GM21367 (cell line): Measurements from ENCODE around the gene SPRTN.

Experiments used
- ATAC-seq: cut with Tn5 transposase; IDR thresholded peaks from one replicate; pipeline ENCODE4 v1.9.1; 2021; ENCODE audit not compliant: unreplicated experiment

The SPRTN gene

DNA sequence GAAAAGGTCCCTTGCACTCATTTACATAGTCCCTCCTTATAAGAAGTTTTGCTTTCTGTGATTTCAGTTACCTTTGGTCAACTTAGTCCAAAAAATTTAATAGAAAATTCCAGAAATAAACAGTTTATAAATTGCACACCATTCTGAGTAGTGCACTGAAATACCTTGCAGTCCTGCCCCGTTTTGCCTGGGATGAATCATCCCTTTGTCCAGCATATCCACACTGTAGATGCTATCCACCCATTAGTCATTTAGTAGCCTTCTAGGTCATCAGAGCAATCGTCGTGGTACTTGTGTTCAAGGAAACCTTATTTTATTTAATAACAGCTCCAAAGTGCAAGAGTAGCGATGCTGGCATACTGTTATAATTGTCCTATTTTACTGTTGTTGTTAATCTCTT lies 38.0 kb downstream of the SPRTN start:
- ATAC-seq: no peak

DNA sequence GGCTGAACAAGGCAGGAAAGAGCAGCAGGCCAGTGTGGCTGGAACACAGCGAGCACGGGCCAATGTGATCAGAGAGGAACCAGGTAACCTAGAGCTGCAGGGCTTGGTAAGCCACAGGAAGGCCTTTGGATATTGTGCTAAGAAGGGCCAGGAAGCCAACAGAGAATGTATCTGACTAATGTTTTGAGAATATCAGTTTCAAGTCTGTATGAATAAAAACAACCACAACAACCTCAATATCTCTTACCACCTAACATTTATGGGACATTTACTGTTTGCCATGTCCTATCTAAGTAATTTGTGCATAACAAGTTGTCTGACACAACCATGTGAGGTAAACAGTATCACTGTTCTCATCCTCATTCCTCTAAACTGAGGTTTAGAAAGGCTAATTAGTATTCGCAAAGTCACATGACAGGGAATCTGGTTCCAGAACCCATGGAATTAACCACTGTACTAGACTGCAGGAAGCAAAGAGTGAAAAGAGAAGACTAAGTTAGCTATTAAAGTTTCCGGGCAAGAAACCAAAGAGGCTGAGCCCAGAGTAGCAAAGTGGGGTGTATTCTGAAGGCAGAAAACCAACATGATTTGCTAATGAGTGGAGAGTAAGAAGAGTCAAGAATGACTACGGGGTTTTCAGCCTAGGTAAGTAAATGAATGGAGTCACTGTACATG lies 38.9 kb downstream of the SPRTN start:
- ATAC-seq: no peak

DNA sequence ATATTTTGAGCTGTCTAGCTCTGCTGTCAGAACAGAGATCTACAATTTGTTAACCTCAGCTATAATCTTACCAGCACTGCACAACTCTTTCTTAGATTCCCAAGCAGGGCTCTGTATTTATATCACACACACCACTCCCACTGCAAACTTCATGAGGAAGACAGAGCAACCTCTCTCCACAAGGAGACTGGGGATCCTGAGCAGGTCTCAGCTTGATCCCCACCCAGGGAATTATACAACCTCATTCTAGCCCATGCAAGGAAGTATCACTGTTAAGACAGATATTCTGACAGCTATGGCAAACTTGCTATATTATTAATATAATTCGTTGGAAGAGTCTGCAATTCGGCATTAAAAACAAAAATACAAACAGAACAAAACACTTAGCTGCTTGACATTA lies 43.6 kb downstream of the SPRTN start:
- ATAC-seq: no peak

DNA sequence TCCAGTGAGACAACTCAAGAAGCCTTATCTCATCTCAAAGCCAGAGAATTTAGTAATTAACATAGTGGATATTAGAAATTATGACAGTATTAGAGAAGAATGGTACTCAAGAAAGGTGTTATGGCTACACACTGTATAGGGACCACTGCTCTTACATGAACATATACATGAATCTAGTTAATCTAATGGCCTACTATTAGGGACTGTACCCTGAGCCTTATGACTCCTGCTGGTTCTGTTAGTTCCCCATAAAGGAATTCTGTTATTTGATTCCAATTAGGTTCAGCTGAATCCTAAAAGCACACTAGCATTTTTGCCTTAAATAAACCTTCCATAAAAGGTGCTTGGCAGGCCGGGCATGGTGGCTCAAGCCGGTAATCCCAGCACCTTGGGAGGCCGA lies 44.3 kb downstream of the SPRTN start:
- no peak for ATAC-seq

DNA sequence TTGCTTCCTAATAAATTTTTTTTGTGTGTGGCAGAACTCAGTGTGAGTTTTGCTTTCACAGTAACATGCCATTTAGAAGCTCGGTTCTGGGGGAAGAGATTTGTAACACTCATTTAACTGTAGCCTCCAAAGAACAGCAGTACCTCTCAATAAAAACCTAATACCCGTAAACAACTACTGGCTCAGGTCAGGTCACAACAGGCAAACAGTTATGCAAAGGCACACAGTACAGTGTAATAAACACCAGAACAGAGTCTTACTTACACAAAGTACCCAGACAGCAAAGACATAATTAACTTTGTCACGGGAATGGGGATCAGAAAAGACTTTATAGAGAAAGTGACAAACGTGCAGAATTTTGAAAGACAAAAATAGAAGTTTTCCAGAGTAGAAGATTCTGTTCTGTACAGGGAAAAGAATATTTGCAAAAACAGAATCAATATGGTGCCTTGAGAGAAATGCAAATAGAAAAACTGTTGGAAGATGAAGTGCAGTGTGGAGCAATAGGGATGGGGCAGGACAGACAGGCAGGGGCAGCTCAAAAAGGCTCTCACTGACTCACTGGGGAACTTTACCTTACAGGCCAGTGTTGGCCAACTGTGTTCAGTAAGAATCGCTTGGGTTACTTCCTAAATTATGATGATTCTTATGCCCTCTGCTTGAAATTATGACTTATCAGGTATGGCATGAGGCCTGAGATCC lies 45.2 kb downstream of the SPRTN start:
- ATAC-seq: no peak

DNA sequence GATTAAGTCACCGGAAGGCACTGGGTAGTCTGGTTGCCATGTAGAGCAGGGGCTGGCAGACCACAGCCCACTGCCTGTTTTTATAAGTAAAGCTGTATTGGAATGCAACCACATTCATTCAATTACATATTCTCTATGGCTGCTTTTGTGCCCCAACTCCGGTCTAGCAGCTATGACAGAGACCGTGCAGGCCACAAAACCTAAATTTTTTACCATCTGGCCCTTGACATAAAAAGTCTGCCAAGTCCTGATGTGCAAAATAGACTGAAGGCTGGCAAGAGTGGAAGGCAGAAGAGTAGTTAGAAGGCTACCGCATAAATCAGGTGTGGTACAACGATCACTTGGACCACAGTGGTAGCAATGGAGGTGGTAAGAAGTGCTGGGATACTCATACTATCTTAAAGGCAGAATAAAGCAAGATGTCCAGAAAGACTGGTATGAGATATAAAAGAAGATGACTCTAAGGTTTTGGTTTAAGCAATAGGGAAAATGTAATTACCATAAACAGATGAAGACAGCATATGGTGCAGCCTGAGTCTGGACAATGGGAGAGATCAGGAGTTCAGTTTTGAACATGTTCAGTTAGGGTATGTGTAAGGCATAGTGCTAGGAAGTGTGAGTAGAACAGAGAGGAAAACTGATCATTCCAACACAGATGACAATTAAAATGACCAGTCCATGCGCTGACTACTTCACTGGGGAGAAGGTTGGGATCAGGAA lies 46.8 kb downstream of the SPRTN start:
- no peak for ATAC-seq

DNA sequence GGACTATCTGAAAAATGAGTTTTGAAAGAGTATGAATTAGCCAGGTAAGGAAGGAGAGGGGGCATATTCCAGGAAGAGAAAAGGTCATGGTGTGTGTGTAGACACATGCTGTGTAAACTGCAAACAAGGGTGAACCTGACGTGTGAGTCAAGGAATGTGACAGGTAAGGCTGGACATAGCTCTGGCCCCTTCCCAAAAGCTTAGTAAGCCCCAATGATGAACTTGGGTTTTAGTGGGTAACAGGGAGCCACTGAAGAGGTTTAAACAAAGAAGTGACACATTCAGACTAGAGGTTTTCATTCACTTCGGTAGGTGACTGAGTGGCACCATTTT lies 47.3 kb downstream of the SPRTN start:
- no peak for ATAC-seq

DNA sequence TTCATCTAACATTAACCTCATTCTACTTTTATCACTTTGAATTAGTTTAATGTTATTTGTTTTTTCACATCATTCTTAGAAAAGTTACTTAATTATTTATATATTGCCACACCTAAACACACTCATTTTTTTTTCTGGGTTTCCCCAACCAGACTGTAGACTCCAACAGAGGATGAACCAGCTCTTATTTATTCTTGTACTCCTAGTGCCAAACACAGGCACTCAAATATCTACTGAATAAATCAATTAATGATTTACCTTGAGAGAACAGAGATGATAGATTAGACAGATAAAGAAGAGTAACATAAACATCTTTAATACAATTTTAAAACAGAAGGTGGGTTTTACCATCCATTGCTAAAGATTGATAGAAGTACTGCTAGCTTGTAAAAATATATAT lies 48.4 kb downstream of the SPRTN start:
- ATAC-seq: no peak

DNA sequence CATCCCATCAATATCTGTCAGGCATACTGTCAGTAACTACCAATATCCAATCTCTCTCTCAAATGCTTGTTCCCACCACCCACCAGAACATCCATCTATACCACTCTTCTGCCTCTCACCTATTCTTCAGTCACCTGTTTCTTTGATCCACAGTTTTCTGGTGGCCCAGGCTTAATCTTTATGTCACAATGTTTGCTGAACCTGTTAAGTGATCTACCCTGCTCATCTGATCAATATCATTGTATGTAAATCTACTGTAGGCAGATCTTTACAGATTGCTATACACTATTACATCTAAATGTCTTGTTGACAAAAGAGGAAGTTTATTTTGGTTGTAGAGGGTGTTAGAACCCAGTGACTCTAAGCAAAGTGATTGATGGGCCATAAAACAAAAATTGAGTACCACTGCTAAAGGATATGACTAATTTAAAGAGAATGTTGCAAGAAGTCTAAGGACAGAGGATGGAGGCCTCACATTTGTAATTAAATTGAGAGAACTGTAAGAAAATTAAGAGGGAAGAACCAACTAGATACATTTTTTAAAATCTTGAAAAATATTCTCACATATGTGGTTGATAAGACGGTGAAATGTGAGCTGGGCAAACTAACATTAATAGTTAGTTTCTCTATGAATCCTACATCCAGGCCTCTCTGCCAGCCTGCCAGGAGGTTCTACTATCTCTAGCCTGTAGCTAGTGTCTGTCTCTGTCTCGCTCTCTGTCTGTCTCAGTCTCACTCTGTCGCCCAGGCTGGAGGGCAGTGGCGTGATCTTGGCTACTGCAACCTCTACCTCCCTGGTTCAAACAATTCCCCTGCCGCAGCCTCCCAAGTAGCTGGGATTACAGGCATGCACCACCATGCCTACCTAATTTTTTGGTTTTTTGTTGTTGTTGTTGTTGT lies 49.9 kb downstream of the SPRTN start:
- ATAC-seq: no peak

DNA sequence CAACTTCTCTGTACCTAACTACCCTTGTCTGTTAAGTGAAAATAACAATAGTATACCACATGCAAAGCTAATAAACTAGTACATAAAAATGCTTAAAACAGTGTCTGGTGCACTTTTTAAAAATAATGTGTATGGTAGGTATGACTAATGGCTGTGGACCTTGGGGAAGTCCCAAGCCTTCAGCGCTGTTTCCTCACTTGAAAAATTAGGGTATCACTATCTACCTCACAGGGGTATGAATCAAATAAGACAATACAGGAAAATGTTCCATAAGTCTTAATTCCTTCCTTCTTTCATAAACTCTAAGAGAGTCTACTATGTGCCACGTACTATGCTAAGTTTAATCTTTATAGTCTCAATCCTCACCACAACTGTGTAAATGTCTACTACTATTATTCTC lies 52.0 kb downstream of the SPRTN start:
- ATAC-seq: no peak

DNA sequence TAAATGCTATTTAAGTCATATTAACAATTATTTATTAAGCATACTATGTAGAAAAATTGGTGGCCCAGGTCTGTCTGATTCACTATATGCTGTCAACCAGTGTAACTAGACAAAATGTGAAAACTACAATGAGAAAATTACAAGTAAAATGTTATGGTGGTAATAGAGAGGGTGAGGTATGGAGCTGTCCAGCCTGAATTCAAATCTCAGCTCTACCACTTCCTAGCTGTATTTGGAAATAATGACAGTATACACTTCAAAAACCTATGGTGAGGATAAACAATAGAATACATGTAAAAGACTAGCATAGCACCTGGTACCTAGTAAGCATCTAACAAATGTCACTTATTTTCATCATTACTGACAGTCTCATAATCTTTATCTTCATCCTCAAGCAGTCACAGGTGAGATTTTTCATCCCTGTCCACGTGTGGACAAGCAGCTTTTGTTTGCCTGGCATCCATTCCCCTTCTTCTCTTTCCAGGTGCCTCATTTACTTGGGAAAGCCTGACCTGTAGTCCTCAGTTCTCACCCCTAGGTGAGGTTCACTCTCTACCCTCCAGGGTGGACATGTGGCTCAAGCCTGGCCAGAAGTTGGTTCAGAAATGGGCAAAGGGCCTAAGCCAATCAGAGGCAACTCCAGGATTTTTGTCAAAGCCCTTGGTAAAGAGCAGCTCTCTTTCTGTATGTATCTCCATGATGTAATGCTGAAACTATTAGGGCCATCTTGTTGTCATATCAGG lies 54.5 kb downstream of the SPRTN start:
- no peak for ATAC-seq

DNA sequence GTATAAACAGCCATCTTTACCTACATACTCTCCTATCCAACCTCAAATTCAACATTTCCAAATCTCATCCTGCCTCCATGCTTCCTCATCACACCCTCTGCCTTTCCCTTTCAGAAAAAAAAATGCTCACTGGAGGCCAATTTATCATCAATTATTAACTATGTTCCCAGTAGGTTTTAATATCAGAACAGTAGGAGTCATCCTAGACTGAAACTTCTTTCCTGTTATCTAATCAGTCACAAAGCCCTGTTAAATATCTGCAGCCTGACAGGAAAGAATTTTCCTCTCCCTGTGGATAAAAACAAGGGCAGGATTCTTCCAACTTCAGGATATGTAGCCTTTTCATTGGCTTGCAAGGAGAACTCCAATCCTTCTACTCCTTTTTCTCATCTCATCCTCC lies 55.6 kb downstream of the SPRTN start:
- no peak for ATAC-seq

DNA sequence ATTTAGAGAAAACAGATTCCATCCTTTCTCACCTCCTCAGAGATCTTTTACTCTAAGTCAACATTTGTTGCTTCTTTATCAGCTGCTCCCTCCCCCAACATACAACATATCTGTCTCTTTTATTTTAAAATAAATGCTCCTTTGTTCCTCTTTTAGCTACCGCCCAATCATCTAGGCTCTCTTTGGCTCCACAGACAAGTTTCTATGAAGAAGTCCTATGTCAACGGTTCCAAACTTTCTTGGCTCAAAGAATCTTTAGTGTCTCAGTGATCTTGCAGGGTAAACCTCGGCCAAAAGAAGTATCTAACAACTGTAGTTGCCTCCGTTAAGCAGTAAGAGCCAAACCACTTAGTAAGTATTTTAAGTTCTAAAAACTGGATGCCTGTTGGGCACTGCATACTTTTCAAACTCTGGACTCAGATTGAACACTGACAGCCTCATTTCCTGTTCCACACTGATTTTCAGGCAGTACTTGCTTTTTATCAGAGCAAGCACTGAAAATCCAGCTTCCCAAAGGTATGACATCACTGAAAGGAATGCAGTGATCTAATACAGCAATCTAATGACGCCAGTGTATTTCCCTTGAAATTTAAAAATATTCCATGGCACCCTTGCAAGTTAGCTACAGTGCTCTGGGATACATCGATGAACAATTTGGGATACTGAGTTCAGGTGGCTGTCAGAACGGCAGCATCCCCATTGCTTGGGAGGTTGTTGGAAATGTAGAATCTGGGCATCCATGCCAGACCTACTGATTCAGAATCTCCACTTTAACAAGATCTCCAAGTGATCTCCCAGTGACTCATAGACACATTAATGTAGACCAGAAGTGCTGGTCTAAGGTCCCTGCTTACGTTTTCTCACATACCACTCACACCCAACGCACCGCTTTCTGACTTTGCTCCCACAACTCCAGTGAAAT lies 57.2 kb downstream of the SPRTN start:
- no peak for ATAC-seq

DNA sequence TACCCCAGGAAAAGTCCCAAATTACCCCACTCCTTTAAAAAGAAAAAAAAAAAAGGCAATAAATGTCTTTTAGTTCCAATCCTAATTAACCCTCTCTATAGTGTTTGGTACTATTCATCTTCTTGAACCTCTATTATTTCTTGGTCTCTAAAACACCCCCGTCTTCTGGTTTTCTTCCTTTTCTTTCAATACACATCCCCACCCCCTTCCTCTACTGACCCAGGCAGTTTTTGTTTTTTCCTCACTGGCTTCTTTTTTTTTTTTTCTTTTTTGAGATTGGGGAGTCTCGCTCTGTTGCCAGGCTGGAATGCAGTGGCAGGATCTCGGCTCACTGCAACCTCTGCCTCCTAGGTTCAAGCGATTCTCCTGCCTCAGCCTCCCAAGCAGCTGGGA lies 57.9 kb downstream of the SPRTN start:
- no peak for ATAC-seq

DNA sequence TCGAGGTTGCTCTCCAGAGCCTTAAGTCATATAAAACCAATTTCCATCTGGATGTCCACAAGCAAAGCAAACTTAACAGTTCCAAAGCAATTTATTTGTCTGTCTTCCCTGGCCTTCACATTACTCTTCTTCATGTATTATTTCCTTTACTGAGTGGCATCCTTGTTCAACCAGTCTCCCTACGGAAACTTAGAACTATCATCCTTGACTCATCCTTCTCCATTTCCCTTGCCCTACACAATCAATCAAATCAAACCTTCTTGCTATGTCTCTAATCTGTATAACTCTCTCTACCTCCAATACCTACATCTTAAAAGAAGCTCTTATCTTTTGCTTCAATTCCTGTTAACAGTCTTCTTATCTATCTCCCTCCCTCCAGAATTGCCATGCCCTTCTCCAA lies 58.5 kb downstream of the SPRTN start:
- no peak for ATAC-seq

DNA sequence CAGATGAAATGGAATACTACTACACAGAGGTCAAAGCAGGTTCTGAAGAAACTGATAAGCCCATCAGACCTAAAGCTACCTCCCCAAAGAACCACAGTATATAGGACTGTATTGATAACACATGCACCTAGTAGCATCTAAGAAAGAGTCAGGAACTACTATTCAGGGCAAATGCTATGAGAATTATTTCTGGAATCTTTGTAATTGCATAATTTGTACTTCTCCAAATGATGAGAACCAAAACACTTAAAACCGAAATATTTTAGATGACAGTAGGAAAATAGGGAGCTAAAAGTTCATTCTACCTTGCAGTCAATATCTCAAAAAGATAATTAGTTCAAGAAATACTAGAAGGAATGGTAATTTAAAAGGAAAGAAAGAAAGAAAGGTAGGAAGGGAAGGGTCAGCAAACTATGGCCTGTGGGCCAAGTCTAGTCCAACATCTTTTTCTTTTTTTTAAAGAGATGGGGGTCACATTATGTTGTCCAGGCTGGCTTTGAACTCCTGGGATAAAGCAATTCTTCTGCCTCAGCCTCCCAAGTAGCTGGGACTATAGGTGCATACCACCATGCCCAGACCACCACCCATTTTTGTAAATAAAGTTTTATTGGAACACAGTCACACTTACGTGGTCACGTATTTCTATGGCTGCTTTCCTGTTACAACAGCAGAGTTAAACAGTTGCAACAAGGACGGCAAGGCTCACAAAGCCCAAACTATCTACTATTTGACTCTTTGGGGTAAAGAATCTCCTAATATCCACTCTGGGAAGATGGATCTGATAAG lies 60.0 kb downstream of the SPRTN start:
- ATAC-seq: no peak

DNA sequence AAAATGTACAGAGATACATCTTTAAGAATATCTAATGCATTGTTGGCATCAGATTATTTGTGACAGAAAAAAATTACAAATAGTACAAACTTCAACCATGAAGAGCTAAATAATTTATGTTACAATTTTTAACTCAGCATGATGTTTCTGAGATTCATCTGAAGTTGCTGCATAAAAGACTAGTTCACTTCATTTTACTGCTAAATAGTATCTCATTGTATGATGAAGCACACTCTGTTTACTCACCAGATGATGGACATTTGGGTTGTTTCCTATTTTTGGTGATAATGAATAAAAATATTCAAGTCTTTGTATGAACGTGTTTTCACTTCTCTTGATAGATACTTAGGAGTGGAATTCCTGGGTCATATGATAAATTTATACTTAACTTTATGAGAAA lies 63.4 kb downstream of the SPRTN start:
- ATAC-seq: no peak

DNA sequence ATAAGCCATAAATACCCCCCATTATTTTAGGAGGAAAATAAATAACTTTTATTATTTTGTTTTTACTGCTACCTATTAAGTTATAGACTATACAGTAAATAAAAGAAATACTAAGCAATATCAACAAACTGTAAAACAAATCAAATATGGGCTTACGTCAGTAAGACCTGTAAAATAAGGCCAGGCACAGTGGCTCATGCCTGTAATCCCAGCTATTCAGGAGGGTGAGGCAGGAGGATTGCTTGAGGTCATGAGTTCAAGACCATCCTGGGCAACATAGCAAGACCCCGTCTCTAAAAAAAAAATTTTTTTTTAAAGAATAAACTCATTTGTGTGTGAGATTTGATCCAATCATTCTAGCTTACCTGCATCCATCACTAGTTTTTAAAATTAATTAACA lies 66.2 kb downstream of the SPRTN start:
- ATAC-seq: no peak
